C4-2B (cell line): ENCODE measurements around the gene CRTC2.

Experiments used
- H3K27ac ChIP-seq: fragments of 450-650 bp; 2 replicates; pipeline ENCODE4 v1.5.1; 2017
- ZFX ChIP-seq: fragments of 450-650 bp; IDR thresholded peaks from 2 replicates; pipeline ENCODE4 v1.6.1; 2017
- TF ChIP-seq, protein P1 (sequence below): fragments of 450-650 bp; conservative IDR thresholded peaks from 2 replicates; pipeline ENCODE4 v1.5.1; 2017; ENCODE audit warnings: mild to moderate bottlenecking

Gene CRTC2

DNA sequence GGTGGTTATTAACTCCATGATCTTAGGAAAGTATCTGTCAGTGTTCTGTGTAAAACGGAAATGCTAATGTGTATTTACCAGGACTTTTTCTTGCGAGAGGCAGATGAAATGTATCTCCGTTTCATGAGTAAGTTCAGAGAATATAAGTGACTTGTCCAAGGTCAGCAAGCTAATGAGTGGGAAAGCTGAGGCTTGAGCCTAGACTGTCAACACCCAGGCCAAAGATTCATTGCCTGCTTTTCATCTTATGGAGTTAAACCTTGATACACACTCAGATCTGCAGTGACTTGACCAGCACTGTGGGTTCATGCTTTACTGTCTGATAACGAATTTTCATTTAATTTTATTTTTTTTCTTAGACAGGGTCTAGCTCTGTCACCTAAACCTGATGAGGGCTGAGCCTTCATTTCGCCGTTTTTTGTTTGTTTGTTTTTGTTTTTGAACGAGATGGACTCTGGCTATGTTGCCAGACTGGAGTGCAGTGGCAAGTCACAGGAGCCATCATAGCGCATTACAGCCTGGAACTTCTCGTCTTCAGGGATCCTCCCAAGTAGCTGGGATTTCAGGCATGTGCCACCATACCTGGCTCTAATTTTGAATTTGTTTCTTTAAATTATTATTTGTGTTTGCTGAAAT, 20.0 kb upstream of the CRTC2 start:
- TF ChIP-seq, protein P1, sequence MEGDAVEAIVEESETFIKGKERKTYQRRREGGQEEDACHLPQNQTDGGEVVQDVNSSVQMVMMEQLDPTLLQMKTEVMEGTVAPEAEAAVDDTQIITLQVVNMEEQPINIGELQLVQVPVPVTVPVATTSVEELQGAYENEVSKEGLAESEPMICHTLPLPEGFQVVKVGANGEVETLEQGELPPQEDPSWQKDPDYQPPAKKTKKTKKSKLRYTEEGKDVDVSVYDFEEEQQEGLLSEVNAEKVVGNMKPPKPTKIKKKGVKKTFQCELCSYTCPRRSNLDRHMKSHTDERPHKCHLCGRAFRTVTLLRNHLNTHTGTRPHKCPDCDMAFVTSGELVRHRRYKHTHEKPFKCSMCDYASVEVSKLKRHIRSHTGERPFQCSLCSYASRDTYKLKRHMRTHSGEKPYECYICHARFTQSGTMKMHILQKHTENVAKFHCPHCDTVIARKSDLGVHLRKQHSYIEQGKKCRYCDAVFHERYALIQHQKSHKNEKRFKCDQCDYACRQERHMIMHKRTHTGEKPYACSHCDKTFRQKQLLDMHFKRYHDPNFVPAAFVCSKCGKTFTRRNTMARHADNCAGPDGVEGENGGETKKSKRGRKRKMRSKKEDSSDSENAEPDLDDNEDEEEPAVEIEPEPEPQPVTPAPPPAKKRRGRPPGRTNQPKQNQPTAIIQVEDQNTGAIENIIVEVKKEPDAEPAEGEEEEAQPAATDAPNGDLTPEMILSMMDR = no peak
- TF ChIP-seq ZFX = no peak
- H3K27ac ChIP-seq = peak overlapping the region; percentile 96; the same call in 1 of the 2 replicates

DNA sequence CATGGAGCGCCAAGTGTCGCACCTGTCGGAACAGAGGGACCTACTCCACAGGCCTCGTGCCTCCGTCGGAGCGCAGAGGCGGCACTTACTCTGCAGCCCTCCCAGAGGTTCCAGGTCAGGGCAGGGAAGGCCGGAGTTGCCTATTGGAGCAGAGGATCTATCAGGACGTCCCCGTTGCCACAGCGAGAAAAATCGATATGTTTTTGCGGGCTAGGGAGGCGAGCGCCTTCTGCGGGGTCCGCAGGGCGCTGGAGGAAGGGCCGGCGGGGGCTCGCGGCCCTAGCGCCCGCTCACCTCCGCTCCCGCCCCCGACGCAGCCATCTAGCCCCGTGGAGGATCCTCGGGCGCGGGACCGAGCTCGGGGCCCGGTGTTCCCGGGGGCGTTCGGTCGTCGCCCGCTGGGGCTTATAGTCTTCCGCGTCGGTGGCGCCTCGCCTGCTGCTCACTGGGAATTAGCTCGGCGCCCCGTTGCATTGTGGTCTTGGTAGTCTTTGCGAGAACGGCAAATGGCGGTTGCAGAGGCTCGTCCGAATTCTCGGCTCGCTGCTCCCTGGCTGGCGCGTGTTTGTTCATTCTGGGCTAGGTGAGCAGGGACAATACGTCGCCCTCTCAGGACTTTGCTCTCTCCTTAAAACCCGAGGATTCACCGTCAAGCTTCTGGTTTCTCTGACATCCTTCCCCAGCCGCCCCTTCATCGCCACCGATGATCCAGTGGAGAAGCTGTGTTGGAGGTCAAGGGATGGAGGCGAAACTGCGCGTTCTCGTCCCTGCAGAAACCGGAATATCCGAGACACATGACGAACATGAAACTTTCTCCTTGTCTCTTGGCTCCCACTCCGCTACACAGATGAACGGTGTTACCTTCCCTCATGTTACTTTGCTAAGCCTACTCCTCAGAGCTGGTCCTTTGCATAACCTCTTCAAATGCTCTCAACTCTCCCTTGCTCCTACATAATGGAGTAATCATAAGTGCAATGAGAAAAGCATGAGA, 19.1 kb upstream of the CRTC2 start, which contains the start of gene JTB:
Gene JTB (minus strand): TSS at position 425 of the 991 bp plus-strand sequence. CDS start 422 bp downstream, at position 3.
- peak; percentile 94 for TF ChIP-seq ZFX
- TF ChIP-seq, protein P1 = no peak
- H3K27ac ChIP-seq = peak within 1 kb of the TSS; percentile 96

DNA sequence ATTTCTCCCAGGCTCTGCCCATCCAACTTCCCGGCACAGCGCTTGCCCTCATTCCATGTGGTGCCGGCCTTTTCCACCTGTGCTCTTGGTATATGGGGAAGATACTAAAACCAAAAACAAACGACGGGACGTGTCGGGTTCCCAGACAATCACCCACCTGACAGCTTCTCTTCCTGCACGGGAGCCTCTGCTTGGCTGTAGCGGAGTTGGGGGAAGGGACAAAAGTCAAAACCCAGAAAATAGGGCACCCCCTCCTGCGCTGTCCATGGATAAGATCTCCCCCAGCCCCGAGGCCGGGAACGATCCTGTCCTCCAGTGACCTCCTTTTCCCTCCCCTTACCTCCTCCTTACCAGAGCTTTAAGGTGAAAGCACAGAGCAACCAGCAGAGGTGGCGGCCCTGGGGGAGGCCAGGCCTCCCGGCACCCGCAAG, 18.4 kb upstream of the CRTC2 start:
- TF ChIP-seq, protein P1 = no peak
- no peak for TF ChIP-seq ZFX
- peak overlapping the region; percentile 96 for H3K27ac ChIP-seq

DNA sequence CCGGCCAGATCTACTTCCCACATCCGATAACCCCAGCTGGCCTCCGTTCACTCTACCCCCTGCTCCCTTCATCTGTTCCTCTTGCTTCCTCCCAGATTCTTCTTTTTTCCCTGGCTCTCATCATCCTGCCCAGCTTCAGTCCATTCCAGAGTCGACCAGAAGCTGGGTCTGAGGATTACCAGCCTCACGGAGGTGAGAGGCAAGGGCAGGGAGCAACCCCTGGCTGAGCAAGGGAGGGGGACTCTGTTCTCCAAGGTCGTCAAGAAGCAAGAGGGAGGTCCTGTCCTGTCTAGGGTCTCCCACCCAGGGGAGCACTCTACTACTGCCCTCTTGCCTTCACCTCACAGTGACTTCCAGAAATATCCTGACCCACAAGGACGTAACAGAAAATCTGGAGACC, 15.1 kb upstream of the CRTC2 start:
- TF ChIP-seq, protein P1 = no peak
- no peak for TF ChIP-seq ZFX
- no peak overlapping the region for H3K27ac ChIP-seq

DNA sequence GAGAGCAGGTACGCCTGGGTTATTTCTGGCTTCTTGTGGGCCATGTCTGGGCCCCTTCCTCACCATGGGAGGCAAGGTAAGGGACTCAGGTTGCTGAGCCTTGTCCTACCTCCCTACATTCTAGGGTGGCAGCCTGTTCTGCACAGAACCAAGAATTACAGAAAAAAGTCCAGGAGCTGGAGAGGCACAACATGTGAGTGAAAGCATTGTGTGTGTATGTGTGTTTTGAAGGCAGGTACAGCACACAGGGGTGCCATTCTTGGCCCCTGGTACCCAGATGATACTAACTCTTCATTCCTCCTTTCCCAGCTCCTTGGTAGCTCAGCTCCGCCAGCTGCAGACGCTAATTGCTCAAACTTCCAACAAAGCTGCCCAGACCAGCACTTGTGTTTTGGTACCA, 14.7 kb upstream of the CRTC2 start:
- H3K27ac ChIP-seq = no peak overlapping the region
- TF ChIP-seq ZFX = no peak
- TF ChIP-seq, protein P1 = no peak

DNA sequence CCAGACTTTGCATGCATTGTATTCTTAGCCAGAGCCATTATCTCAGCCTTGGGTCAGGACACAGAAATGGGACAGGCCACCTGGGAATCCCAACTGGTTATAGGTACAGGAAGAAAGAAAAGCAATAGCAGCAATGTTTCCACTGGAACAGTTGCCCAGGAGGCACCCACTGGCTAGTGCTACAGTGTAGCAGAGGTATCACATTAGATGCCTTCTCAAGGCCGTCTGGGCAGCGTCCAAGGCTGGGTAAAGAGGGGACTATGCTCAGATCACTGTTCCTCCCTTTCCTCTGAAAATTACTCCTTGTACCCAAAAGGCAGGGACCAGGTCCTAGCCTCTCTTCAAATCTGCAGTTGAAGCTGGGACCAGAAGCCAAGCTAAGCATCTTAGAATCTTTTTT, 11.9 kb upstream of the CRTC2 start:
- peak overlapping the region; percentile 97; the same call in 1 of the 2 replicates for H3K27ac ChIP-seq
- TF ChIP-seq, protein P1 = no peak
- TF ChIP-seq ZFX = no peak

DNA sequence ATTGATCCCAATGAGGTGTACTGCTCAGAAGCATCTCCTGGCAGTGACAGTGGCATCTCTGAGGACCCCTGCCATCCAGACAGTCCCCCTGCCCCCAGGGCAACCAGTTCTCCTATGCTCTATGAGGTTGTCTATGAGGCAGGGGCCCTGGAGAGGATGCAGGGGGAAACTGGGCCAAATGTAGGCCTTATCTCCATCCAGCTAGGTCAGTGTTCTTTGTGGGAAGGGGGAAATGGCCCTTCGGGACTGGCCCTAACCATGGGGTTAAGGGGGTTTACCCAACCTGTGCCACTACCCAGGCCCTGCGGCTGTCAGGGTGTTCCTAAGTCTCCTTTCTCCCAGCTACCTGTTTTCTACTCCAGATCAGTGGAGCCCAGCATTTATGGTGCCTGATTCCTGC, 10.6 kb upstream of the CRTC2 start:
- TF ChIP-seq, protein P1 = no peak
- no peak for TF ChIP-seq ZFX
- peak overlapping the region; percentile 97 for H3K27ac ChIP-seq
